SK-N-MC (cell line): ENCODE measurements around the gene MADD.

Experiments
- EZH2 ChIP-seq: fragments of 200-600 bp; sonication (generic); IDR thresholded peaks from one replicate; pipeline ENCODE4 v1.6.1; 2017; ENCODE audit warnings: antibody characterized with exemption
- FOXP2 ChIP-seq: optimal IDR thresholded peaks from 2 replicates; pipeline ENCODE3; 2011; ENCODE audit warnings: mild to moderate bottlenecking, moderate library complexity; ENCODE audit not compliant: insufficient read depth; ENCODE audit errors: extremely low read length, control extremely low read depth
- POLR2AphosphoS5 ChIP-seq: IDR thresholded peaks from 2 replicates; pipeline ENCODE4 v1.6.1; 2012; ENCODE audit warnings: mild to moderate bottlenecking, low read depth, low read length, borderline replicate concordance

DNA sequence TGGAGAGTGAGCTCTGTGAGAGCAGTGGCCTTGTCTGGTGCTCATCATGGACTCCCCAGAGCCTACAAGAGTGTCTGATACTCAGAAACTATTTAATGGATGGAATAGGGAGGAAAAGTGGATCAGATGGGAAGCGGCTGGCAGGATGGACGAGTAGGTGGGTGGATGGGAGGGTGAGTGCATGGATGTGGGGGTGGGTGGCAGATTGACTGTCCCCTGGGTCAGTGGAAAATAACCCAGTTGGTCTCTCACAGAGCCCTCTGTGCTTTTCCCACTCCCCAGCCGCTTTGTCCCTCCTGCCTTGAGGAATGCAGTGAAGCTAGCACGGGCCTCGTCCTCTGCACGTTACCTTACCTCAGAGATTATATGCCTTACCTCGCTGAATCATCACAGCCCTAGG lies 102.5 kb downstream of the MADD start:
- TF ChIP-seq POLR2AphosphoS5 (no peak), EZH2 (no peak), FOXP2 (no peak)
